ENCODE data around the gene CERT1.

The CERT1 gene

DNA sequence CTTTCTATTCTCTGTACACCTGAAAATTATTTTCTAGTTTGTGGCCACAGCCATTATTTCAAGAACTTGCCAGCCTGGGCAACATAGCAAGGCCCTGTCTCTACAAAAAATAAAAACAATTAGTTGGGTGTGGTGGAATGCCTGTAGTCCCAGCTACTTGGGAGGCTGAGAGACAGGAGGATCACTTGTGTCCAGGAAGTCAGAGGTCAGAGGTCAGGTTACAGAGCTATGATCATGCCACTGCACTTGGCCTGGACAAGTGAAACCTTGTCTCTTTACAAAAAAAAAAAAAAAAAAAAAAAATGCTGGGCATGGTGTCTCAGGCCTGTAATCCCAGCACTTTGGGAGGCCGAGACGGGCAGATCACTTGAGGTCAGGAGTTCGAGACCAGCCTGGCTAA lies 116.2 kb downstream of the CERT1 start:
- DNase-seq (ENCODE audit: low read depth in 2 of 2), result no peak

GRCh38 chr5:75389430-75389829 lies 122.0 kb downstream of the CERT1 start:
- no peak for DNase-seq (ENCODE audit: low read depth in 2 of 2)

GRCh38 chr5:75387806-75388205 lies 123.6 kb downstream of the CERT1 start:
- no peak for DNase-seq (ENCODE audit: low read depth in 2 of 2)

GRCh38 chr5:75384218-75384617 lies 127.2 kb downstream of the CERT1 start:
- DNase-seq (ENCODE audit: low read depth in 2 of 2), result no peak

- DNase-seq (ENCODE audit: low read depth in 2 of 2), result no peak
These were observed 130.0 kb downstream of the CERT1 start for GRCh38 chr5:75381456-75381855.

- DNase-seq (ENCODE audit: low read depth in 2 of 2), result no peak
These were observed 131.3 kb downstream of the CERT1 start for GRCh38 chr5:75380099-75380498.

DNA sequence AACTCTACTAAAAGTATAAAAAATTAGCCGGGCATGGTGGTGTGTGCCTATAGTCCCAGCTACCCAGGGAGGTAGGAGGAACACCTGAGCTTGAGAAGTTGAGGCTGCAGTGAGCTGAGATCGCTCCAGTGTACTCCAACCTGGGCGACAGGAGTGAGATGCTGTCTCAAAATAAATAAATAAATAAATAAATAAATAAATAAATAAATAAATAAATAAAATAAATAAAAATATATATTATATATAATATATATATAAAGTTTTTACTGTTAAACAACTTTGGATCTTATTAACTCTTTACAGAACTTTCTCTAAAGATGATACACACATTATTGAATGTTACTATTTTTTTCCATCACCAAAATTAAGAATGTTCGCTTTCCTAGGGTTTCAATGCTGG lies 136.0 kb downstream of the CERT1 start:
- no peak for DNase-seq (ENCODE audit: low read depth in 2 of 2)

DNA sequence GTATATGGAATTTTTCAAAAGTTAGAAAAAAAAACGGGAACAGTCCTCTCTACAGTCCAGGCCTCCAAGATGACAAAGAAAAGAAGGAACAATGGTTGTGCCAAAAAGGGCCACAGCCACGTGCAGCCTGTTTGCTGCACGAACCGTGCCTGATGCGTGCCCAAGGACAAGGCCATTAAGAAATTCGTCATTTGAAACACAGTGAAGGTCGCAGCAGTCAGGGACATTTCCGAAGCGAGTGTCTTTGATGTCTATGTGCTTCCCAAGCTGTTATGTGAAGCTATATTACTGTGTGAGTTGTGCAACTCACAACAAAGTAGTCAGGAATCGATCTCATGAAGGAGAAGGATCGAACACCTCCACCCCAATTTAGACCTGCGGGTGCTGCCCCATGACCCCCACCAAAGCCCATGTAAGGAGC lies 137.0 kb downstream of the CERT1 start:
- DNase-seq (ENCODE audit: low read depth in 2 of 2), result no peak

- DNase-seq (ENCODE audit: low read depth in 2 of 2), result no peak
These were observed 137.6 kb downstream of the CERT1 start for GRCh38 chr5:75373862-75374261.

GRCh38 chr5:75368391-75368790 lies 143.0 kb downstream of the CERT1 start:
- DNase-seq (ENCODE audit: low read depth in 2 of 2), result no peak

DNA sequence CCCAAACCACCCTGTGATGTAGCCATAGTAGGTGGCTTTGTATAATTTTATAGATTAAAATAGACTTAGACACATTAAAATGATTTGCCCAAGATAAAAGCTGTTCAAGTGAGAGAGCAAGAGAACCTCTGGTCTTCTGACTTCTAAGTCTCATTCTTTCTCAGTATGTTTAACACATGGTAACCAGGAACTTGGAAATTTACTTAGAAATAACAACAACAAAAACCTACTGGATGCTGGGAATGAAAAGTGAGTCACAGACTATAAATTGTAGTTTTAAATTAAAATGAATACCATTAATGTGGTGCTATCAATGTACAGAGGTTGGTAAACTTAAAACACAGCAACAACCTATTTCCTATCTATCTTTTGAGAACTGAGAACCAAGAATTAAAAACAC lies 144.0 kb downstream of the CERT1 start:
- DNase-seq (ENCODE audit: low read depth in 2 of 2), result no peak

DNA sequence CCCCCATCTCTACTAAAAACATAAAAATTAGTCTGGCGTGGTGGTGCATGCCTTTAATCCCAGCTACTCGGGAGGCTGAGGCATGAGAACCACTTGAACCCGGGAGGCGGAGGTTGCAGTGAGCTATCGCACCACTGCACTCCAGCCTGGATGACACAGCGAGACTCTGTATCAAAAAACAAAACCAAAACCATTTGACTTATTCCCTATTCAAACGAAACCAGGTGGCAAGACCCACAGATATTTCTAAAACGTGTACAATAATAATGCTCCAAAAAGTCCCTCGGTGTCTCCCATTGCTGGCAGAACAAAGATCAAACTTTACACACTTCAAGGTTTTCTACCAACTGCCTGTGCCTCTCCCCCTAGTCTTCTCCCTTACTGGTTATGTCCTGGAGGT lies 144.6 kb downstream of the CERT1 start:
- DNase-seq (ENCODE audit: low read depth in 2 of 2), result no peak

- no peak for DNase-seq (ENCODE audit: low read depth in 2 of 2)
These were observed 145.7 kb downstream of the CERT1 start for GRCh38 chr5:75365740-75366139.

GRCh38 chr5:75364571-75365280 lies 146.7 kb downstream of the CERT1 start:
- DNase-seq (ENCODE audit: low read depth in 2 of 2), result no peak

DNA sequence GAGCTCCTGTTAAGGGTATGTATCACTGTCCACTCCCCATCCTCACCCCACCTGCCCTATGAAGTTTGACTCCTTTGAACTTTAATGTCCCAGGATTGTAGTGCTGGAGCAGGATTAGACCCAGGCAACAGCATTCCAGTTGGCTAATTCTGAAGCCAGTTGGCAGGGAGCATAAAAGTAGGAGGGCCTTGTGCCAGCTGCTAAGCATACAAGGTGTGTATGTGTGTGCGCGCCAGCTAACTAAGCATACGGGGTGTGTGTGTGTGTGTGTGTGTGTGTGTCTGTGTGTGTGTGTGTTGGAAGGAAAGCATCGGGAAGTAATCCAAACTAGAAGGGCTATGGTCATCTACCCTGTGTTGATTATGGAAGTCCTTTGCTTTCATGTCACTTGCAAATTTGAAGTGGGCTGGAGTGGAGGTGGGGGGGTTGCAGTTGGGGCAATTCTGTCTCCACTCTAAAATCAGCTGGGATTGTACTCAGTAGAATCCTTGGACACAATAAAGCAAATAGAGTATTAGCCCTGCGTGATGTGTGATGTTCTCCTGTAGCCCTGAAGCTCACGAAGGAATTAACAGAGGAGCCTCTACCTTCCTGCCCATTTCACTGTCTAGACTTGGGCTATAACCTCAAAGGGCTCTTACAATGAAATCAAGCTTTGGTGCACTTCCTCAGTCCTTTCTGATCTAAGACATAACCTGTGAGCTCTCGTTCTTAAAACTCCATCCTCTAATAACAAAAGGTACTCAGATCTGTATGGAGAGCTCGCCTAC lies 147.5 kb downstream of the CERT1 start:
- DNase-seq (ENCODE audit: low read depth in 2 of 2), result no peak

- no peak for DNase-seq (ENCODE audit: low read depth in 2 of 2)
These were observed 148.3 kb downstream of the CERT1 start for GRCh38 chr5:75363111-75363510.

GRCh38 chr5:75362474-75362975 lies 148.9 kb downstream of the CERT1 start:
- no peak for DNase-seq (ENCODE audit: low read depth in 2 of 2)

- no peak for DNase-seq (ENCODE audit: low read depth in 2 of 2)
These were observed 150.1 kb downstream of the CERT1 start for GRCh38 chr5:75361310-75361709.

- no peak for DNase-seq (ENCODE audit: low read depth in 2 of 2)
These were observed 153.3 kb downstream of the CERT1 start for GRCh38 chr5:75358117-75358516.

DNA sequence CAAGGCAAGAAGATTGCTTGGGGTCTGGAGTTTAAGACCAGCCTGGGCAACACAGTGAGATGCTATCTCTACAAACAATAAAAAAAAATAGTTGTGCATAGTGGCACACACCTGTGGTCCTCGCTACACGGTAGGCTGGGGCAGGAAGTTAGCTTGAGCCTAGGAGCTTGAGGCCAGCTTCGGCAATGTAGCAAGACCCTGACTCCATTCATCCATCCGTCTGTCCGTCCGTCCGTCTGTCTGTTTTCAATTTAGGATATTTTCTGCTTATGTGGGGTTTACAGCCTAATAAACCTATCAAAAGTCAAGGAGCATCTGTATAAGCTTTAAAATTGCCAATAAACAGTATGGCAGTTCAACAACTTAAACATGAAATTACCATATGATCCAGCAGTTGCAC lies 154.7 kb downstream of the CERT1 start:
- DNase-seq (ENCODE audit: low read depth in 2 of 2), result no peak

GRCh38 chr5:75355236-75355635 lies 156.2 kb downstream of the CERT1 start:
- no peak for DNase-seq (ENCODE audit: low read depth in 2 of 2)

DNA sequence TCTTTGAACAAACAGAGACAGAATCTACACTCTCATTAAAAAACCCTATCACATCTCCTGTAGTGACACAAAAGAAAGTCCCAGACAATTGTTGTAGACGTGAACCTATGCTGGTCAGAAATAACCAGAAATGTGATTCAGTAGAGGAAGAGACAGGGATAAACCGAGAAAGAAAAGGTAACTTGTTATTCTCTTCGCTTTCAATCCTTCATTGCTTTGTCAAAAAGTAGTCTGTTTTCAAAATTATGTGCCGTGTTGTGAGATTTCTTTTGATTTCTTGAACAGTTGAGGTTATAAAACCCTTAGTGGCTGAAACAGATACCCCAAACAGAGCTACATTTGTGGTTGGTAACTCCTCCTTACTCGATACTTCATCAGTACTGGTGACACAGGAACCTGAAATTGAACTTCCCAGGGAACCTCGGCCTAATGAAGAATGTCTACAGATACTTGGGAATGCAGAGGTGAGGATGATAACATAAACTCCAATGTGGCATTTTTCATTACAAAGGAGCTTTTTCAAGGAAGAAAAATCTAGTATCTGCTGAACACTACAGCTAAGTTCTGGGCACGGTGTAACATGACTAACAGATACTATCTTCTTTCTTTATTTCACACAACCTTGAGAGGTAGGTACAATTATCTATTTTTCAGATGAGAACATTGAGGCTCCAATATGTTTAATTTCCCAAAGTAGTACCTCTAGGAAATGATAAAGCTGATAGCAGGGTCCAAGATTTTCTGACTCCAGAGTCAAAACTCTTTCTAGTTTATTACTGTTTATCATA lies 160.1 kb downstream of the CERT1 start:
- no peak for DNase-seq (ENCODE audit: low read depth in 2 of 2)
